RWPE2 (cell line): ENCODE data around the gene NCAM2.

Experiments used
- ATAC-seq: fragments of 200-7000 bp; cut with Tn5 transposase; 3 replicates; pipeline ENCODE4 v1.9.1; 2021; ENCODE audit warnings: low read depth
- DNase-seq: peaks from one replicate; pipeline ENCODE4 v3.0.0-alpha.2; 2020; ENCODE audit warnings: low spot score
- H3K27ac ChIP-seq: fragments of 450-650 bp; 2 replicates; pipeline ENCODE4 v1.5.1; 2017; ENCODE audit warnings: mild to moderate bottlenecking; ENCODE audit not compliant: poor library complexity, severe bottlenecking
- H3K27me3 ChIP-seq: fragments of 250-450 bp; sonication (Bioruptor Pico); 2 replicates; pipeline ENCODE4 v1.5.1; 2021; ENCODE audit warnings: mild to moderate bottlenecking, moderate library complexity; ENCODE audit not compliant: insufficient read depth, poor library complexity, severe bottlenecking
- H3K36me3 ChIP-seq: fragments of 250-450 bp; sonication (Bioruptor Pico); 2 replicates; pipeline ENCODE4 v1.5.1; 2020; ENCODE audit warnings: low read depth, mild to moderate bottlenecking, moderate library complexity
- H3K4me1 ChIP-seq: fragments of 250-450 bp; sonication (Bioruptor Pico); 2 replicates; pipeline ENCODE4 v1.5.1; 2021; ENCODE audit warnings: mild to moderate bottlenecking, moderate library complexity; ENCODE audit not compliant: insufficient read depth, poor library complexity, severe bottlenecking
- H3K4me3 ChIP-seq: fragments of 250-450 bp; sonication (Bioruptor Pico); 2 replicates; pipeline ENCODE4 v1.5.1; 2021; ENCODE audit warnings: mild to moderate bottlenecking, moderate library complexity; ENCODE audit not compliant: severe bottlenecking
- H3K9me3 ChIP-seq: fragments of 250-450 bp; sonication (Bioruptor Pico); 2 replicates; pipeline ENCODE4 v1.5.1; 2021; ENCODE audit warnings: mild to moderate bottlenecking, moderate library complexity; ENCODE audit not compliant: severe bottlenecking
- CTCF ChIP-seq: fragments of 450-650 bp; IDR thresholded peaks from one replicate; pipeline ENCODE4 v1.5.1; 2017; ENCODE audit warnings: mild to moderate bottlenecking, moderate library complexity; ENCODE audit not compliant: poor library complexity, severe bottlenecking

Gene NCAM2

GRCh38 chr21:21122680-21123079 is 124.5 kb downstream of the NCAM2 start:
- no peaks in the 10 kb centered on the region for H3K4me1 ChIP-seq
- no peak for TF ChIP-seq CTCF
- no peak for ATAC-seq
- H3K9me3 ChIP-seq: no peaks in the 10 kb centered on the region
- H3K4me3 ChIP-seq: no peak overlapping the region
- no peaks in the 10 kb centered on the region for H3K36me3 ChIP-seq
- no peak overlapping the region for H3K27ac ChIP-seq
- no peak for DNase-seq
- H3K27me3 ChIP-seq: peaks cover 21% of the 10 kb centered on the region

GRCh38 chr21:21132390-21132789 is 134.2 kb downstream of the NCAM2 start:
- Histone ChIP-seq H3K27me3 (no peaks in the 10 kb centered on the region), H3K9me3 (no peaks in the 10 kb centered on the region), H3K27ac (no peak overlapping the region), H3K4me1 (no peaks in the 10 kb centered on the region), H3K36me3 (no peaks in the 10 kb centered on the region), H3K4me3 (no peak overlapping the region)
- ATAC-seq (no peak), DNase-seq (no peak)
- no peak for TF ChIP-seq CTCF

GRCh38 chr21:21137986-21138385 is 139.8 kb downstream of the NCAM2 start:
- no peak for DNase-seq
- no peak overlapping the region for H3K27ac ChIP-seq
- H3K4me1 ChIP-seq: no peaks in the 10 kb centered on the region
- H3K36me3 ChIP-seq: no peaks in the 10 kb centered on the region
- TF ChIP-seq CTCF: no peak
- H3K27me3 ChIP-seq: no peaks in the 10 kb centered on the region
- no peak for ATAC-seq
- H3K9me3 ChIP-seq: no peaks in the 10 kb centered on the region
- no peak overlapping the region for H3K4me3 ChIP-seq

- no peak overlapping the region for H3K4me3 ChIP-seq
- H3K27me3 ChIP-seq: no peaks in the 10 kb centered on the region
- no peak for TF ChIP-seq CTCF
- ATAC-seq (no peak), DNase-seq (no peak)
- no peaks in the 10 kb centered on the region for H3K36me3 ChIP-seq
- no peak overlapping the region for H3K27ac ChIP-seq
- no peaks in the 10 kb centered on the region for H3K9me3 ChIP-seq
- H3K4me1 ChIP-seq: no peaks in the 10 kb centered on the region
Measured at GRCh38 chr21:21146587-21147373, 148.6 kb downstream of the NCAM2 start.

- Histone ChIP-seq H3K9me3 (no peaks in the 10 kb centered on the region), H3K4me1 (no peaks in the 10 kb centered on the region), H3K27ac (no peak overlapping the region), H3K36me3 (no peaks in the 10 kb centered on the region), H3K4me3 (no peak overlapping the region), H3K27me3 (no peaks in the 10 kb centered on the region)
- no peak for ATAC-seq
- no peak for TF ChIP-seq CTCF
- no peak for DNase-seq
Measured at GRCh38 chr21:21147374-21147745, 149.2 kb downstream of the NCAM2 start.
